HK-2 (cell line): Measurements from ENCODE around the gene CLDN3.
"Not testable (repeated sequence)": the region's sequence is repeated elsewhere in the genome, so short reads cannot be mapped to it uniquely, and the experiment has no call there.

ENCODE experiments used
- DNase-seq: peaks from one replicate; pipeline ENCODE4 v3.0.0-alpha.2; 2018; ENCODE audit not compliant: unreplicated experiment

CLDN3 gene

GRCh38 chr7:73770002-73770859, at the start of gene CLDN3:
CLDN3 (minus strand) TSS chr7:73770270; CDS start chr7:73770049, 221 bp downstream.
- peak; percentile 58 for DNase-seq

GRCh38 chr7:73817121-73817520, 47.1 kb upstream of the CLDN3 start:
- no peak for DNase-seq

GRCh38 chr7:73815436-73815835, 45.4 kb upstream of the CLDN3 start:
- DNase-seq = no peak

- DNase-seq = no peak
Measured at GRCh38 chr7:73812996-73813395, 42.9 kb upstream of the CLDN3 start.

GRCh38 chr7:73811760-73812168, 41.7 kb upstream of the CLDN3 start:
- peak; percentile 72 for DNase-seq

GRCh38 chr7:73810998-73811360, 40.9 kb upstream of the CLDN3 start:
- no peak for DNase-seq

- DNase-seq = no peak
Measured at GRCh38 chr7:73809467-73809951, 39.4 kb upstream of the CLDN3 start.

- no peak for DNase-seq
Measured at GRCh38 chr7:73802459-73802858, 32.4 kb upstream of the CLDN3 start.

- DNase-seq = no peak
Measured at GRCh38 chr7:73801577-73801976, 31.5 kb upstream of the CLDN3 start.

GRCh38 chr7:73799282-73800141, 29.4 kb upstream of the CLDN3 start:
- DNase-seq = no peak

- not testable (repeated sequence) for DNase-seq
Measured at GRCh38 chr7:73797176-73797575, 27.1 kb upstream of the CLDN3 start.

- not testable (repeated sequence) for DNase-seq
Measured at GRCh38 chr7:73796656-73797055, 26.6 kb upstream of the CLDN3 start.

GRCh38 chr7:73795188-73795587, 25.1 kb upstream of the CLDN3 start:
- DNase-seq = not testable (repeated sequence)

- DNase-seq = not testable (repeated sequence)
Measured at GRCh38 chr7:73791170-73791690, 21.2 kb upstream of the CLDN3 start.

- DNase-seq = no peak
Measured at GRCh38 chr7:73789051-73789450, 19.0 kb upstream of the CLDN3 start.

GRCh38 chr7:73787786-73788048, 17.6 kb upstream of the CLDN3 start:
- not testable (repeated sequence) for DNase-seq

GRCh38 chr7:73786588-73786987, 16.5 kb upstream of the CLDN3 start:
- no peak for DNase-seq

GRCh38 chr7:73779517-73779916, 9.4 kb upstream of the CLDN3 start:
- DNase-seq = no peak

GRCh38 chr7:73778801-73779389, 8.8 kb upstream of the CLDN3 start:
- DNase-seq = no peak

GRCh38 chr7:73774923-73775322, 4.9 kb upstream of the CLDN3 start:
- no peak for DNase-seq

- no peak for DNase-seq
Measured at GRCh38 chr7:73773700-73774517, 3.8 kb upstream of the CLDN3 start.
